ENCODE measurements around the gene TLR9. TPM values are rescaled to one million over a fixed set of nuclear protein-coding genes. Genes with fewer than 3 reads are reported as not detected.
"Not testable (repeated sequence)": the region's sequence is repeated elsewhere in the genome, so short reads cannot be mapped to it uniquely, and the experiment has no call there.

The TLR9 gene
- total RNA-seq, 2 experiments from 2014 or later = 0.23 to 0.50 TPM

DNA sequence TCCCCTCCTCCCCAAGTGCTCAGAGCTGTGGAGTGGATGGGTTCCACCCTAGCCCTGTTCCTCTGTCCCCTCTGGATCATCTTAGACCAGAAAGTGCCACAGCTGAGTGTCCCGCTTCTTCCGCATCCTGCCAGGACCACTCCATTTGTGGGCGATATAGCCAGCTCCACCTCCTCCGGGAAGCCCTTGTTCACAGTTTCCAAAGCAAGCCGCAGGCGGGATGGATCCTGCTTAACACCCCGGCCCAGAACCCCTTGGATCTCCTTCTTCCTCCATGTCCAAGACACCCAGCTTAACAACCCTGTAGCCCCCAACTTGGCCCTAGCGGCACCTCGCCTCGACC lies 28.0 kb downstream of the TLR9 start:
- POLR2A ChIA-PET = interaction anchor here (0.9 kb wide), 1 partner anchor 43 kb away, joined by 4 read pairs; the partner anchor contains the start of gene POC1A
- CTCF ChIA-PET = interaction anchor here (0.8 to 1.6 kb wide), 2 partner anchors 10 to 196 kb away, joined by 3 read pairs; no protein-coding TSS in a partner anchor

DNA sequence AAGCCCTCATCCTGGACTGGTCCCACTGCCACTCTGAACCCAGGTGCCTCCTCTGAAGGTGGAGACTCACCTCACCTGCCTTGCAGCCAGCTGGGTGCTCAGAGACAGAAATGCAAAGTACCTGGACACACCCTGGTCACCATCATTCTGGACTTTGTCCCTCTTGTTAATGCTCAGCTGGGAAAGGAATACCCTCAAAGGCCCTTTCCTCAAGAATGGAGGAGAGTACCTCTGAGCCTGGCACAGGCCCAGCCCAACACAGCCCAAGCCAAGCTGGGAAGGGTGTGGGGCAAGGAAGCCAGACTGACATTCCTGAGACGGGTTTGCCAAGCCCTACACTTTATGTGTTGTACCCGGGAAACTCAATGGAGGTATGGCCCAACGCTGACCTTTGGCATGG lies 28.5 kb downstream of the TLR9 start:
- ChIA-PET POLR2A (interaction anchor here (0.9 kb wide), 1 partner anchor 43 kb away, joined by 4 read pairs; the partner anchor contains the start of gene POC1A), CTCF (interaction anchor here (1.6 kb wide), 1 partner anchor 195 kb away, joined by 3 read pairs; no protein-coding TSS in a partner anchor)

DNA sequence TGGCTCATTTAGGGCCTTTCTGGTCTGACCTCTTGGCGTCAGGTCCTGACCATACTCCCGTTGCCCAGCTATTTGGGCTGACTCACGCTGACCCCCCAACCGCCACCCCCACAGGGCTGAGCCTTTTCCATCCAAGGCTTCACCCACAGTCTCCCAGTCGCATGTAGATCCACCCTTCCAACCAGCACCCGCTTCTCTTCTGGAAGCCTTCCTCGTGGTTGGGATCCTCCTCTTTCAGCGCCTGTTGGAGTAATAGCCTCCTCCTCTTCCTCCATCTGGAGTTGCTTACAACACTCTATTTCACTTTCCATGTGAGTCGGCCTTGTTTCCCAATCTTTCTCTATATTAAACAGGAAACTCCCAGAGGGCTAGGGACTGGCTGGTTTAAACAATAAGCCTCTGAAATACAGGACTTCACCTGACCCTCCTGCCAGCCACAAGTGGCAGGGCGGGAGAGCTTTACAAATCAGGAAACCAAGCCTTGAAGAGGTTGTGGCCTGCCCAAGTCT lies 29.6 kb downstream of the TLR9 start:
- POLR2A ChIA-PET = no interaction called here
- CTCF ChIA-PET = interaction anchor here (1.6 kb wide), 1 partner anchor 194 kb away, joined by 3 read pairs; no protein-coding TSS in a partner anchor

DNA sequence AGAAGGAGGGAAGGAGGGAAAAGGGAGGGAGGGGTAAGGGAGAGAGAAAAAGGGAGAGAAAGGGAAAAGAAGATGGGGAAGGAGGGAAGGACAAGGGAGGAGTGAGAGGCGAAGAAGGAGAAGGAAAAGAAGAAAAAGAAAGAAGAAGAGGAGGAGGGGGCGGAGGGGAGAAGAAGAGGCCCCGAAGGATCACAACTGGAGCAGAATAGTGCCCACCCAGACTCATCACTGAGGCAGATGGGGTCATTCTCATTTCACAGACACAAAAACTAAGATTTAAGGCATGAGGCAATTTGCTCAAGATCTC lies 30.2 kb downstream of the TLR9 start:
- POLR2A ChIA-PET = no interaction called here

DNA sequence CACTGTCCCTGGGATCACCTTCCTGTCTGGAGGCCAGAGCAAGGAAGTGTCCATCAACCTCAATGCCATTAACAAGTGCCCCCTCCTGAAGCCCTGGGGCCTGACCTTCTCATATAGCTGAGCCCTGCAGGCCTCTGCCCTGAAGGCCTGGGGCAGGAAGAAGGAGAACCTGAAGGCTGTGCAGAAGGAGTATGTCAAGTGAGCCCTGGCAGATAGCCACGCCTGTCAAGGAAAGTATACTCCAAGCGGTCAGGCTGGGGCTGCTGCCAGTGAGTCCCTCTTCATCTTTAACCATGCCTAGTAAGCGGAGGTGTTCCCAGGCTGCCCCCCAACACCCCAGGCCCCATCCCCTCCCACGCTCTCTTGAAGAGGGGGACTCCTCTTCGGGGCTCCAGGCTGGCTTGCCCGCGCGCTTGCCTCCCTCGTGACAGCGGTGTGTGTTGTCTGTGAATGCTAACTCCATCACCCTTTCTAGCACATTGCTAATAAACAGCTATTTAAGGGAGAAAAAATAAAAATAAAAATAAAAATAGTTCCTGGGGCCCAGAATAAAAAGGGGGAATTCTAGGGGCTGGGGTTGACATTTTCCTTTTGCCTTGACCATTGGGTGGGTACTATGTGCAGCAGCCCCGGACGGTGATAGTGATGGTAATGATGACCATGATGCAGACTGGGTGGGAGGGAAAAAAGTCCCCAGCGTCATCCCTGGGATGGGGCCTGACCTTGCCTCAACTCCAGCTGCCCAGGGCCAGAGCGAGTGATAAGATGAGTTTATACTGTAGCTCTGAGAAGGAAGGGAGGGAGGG lies 30.8 kb downstream of the TLR9 start:
- ChIA-PET CTCF (no interaction called here), POLR2A (no interaction called here)

More for the DNA sequence above, 30.2 kb downstream of the TLR9 start:
- CTCF ChIA-PET = no interaction called here

DNA sequence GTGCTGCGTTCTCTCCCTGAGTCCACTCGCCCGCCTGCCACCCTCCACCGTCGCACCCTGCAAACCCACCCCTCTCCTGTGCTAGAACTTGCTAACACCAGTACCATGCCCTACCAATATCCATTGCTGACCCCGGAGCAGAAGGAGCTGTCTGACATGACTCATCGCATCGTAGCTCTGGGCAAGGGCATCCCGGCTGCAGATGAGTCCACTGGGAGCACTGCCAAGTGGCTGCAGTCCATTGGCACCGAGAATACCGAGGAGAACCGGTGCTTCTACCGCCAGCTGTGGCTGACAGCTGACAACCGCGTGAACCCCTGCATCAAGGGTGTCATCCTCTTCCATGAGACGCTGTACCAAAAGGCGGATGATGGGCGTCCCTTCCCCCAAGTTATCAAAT lies 32.4 kb downstream of the TLR9 start:
- ChIA-PET CTCF (interaction anchor here (0.6 kb wide), 1 partner anchor 333 kb away, joined by 3 read pairs; no protein-coding TSS in a partner anchor), POLR2A (interaction anchor here (0.6 kb wide), 1 partner anchor 106 kb away, joined by 5 read pairs; no protein-coding TSS in a partner anchor)

DNA sequence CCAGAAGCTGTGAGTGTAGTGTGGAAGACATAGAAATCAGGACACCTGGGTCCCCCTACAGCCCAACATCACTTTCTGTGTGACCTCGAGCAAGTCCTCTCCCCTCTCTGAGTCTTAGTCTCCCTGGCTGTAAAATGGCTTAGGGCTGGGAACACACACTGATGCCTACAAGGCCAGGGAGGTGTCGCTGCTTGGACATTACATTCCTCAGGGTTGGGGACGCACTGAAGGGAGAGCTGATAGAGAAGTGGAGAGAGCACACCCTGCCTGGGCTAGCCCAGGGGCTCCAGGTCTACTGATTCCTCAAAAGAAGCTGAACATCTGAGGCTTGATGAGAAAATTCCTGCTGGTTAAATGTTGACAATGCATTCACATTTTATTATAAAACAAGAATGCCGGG lies 33.8 kb downstream of the TLR9 start:
- POLR2A ChIA-PET = no interaction called here
- CTCF ChIA-PET = no interaction called here

DNA sequence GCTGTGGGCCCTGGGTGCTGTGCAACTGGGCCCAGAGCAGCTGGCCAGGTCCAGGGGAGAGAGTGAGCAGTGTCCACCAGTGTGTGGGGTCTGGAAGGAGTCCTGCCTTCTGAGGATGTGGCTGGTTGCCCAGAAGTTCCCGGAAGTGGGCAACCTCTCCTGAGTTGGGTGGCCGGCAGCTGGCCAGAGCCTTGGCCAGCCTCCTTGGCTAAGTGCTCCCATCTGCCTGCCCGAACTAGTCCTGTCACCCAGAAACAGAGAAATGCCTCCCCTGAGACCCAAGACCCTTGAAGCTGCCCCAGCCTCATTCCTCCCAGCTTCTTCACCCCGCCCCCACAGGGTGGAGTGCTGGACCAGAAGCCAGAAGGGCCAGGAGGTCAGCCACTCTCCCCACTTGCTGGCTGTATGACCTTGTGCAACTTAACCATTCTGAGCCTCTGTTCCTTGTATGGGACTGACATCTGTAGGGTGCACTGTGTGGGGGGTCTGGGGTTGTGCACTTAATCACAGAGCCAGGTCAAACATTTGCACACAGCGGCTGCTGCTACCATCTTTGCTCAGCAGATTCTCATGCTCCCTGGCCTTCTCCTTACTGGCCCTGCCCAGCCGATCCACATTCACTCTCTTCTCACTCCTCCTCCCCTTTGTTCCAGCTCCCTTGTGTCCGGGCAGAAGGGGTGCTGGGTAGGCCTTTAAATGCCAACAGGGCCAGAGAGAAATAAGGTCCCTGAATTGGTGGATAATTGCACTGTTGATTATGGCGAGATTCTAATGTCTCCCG lies 35.0 kb downstream of the TLR9 start:
- ChIA-PET CTCF (no interaction called here), POLR2A (no interaction called here)

DNA sequence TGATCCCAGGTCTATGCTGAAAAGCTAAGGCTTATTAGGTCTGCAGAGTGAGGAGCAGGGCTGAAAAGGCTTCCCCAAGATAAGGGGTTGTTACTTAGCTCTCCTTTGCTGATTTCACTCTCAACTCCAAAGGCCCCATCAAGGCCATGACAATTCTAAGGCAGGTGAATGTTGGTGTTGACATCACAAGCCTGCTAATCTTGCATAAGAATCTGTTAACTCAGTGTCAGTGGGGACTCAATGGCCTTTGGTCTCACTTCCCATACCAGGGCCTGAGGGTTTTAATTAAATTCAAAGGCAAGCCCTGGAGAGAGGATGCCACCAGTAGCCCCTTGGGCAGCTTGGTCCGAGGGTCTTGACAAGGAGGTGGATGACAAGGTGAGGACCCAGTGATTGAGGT lies 36.9 kb downstream of the TLR9 start:
- CTCF ChIA-PET = no interaction called here
- POLR2A ChIA-PET = no interaction called here

DNA sequence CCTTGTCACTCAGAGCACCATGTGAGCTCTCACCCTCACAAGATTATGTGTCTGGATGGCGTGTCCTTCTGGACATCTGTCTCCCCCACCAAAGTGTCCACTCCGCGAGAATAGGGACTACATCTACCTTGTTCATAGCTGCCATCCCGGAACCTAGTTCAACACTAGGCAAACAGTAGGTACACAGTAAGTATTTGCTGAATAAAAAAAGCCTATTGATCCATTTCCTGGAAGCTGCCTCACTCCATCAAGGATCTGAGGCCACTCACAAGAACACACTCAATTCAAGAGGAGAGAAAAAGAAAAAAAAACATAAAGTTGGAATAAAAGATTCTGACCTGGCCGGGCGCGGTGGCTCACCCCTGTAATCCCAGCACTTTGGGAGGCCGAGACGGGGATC lies 38.7 kb downstream of the TLR9 start:
- POLR2A ChIA-PET = no interaction called here
- CTCF ChIA-PET = interaction anchor here (1.5 kb wide), 1 partner anchor 23 kb away, joined by 3 read pairs; no protein-coding TSS in a partner anchor

DNA sequence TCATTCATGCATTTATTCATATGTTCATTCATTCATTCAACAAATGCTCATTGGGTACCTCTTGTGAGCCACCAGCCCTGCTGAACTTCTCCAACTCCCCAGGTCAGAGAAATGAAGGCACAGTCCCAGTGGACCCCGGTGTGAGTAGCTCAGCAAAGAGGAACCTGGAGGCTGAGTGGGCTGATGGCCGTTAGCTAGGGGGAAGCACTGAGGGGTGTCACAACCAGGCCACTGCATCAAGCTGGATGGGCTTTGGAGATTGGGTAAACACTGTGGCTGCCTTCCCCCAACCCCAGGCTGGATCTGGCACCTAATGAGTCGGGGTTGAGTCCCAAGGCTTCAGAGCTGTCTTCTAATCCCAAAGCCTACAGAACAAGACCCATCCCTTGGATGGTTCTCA lies 39.6 kb downstream of the TLR9 start:
- POLR2A ChIA-PET = no interaction called here
- CTCF ChIA-PET = interaction anchor here (0.5 to 1.5 kb wide), 2 partner anchors 23 to 189 kb away, joined by 3 read pairs; no protein-coding TSS in a partner anchor

DNA sequence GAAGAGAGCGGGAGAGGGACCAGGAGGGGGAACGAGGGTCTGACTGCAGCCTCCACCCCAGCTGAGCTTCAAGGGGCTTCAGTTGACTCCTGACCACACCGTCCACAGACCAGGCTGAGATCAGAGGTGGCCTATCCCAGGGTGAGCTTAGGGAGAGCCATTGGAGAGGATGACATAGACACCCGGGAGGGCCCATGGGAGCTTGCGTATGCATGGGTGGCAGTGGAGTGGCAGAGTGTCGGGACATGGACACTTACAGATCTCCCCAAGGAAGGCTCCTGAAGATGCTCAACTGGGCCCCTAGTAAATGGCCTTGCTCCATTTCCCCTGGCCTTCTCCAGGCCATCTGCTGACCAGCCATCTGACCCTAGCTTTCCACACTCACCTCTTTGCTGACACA lies 40.1 kb downstream of the TLR9 start:
- POLR2A ChIA-PET = no interaction called here
- CTCF ChIA-PET = interaction anchor here (1.5 kb wide), 1 partner anchor 22 kb away, joined by 3 read pairs; no protein-coding TSS in a partner anchor

DNA sequence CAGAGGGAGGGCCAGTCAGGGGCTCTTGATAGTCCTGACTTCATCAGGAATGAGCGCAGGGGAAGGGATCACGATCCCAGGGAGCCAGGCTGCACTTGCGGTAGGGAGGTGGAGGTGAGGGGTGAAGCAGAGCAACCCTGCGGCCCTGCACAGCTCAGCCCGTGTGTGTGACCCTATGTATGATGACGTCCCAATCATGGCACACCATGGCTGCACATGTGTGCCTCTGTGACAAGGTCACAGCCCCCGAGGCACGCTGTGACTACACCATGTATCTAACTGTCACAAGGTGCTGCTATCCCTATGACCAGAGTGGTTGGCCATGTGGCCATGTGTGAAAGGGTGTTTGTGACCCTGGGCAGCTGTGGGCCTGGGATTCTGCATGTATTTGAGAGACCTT lies 40.8 kb downstream of the TLR9 start:
- ChIA-PET POLR2A (no interaction called here), CTCF (no interaction called here)

DNA sequence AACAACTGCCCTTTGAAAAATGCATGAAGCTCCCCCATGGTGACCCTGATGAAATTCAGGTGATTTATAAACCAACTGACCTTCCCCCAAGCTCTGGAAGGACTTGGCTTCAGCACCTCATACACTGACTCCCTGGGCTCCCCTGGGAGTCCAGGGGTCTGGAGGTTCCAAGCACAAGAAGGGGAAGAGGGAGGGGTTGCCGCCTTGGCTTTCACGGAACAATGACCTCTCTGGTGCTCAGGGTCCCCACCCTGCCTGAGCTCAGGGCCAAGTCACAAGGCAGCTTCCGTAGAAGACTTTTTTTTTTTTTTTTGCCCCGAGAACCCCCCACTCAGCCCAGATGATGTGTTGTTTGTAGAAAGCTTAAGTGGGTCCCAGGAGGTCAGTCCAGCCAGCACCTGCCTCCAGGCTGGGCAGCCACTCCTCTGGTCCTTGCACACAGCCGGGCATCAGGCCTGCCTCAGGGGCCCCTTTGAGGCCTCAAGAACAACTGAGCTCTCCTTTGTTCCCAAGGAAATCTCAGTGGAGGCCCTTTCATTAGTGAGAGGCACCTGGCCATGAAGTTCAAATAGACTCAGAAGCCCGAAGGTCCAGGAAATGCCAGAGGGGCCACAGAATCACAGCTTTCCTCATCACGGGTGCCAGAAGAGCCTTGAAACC lies 41.5 kb downstream of the TLR9 start:
- CTCF ChIA-PET = no interaction called here
- POLR2A ChIA-PET = no interaction called here

DNA sequence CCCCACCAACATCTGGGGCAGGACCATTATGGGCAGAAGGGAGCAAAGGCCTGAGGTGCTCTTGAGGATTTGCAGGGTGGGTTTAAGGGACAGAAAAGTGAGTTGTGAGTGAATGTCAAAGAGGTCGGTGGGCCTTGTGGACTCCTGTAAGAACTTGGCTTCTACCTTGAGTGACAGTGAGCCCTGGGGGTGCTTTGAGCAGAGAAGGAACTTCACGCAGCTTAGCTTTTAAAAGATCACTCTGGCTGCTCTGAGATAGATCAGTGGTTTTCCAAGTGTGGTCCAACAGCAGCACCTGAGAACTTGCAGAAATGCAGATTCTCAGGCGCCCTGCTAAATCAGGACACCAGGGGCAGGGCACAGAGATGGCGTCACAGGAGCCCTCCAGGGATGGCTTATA lies 42.8 kb downstream of the TLR9 start:
- CTCF ChIA-PET = interaction anchor here (1.8 kb wide), 1 partner anchor 181 kb away, joined by 4 read pairs; no protein-coding TSS in a partner anchor
- POLR2A ChIA-PET = no interaction called here

DNA sequence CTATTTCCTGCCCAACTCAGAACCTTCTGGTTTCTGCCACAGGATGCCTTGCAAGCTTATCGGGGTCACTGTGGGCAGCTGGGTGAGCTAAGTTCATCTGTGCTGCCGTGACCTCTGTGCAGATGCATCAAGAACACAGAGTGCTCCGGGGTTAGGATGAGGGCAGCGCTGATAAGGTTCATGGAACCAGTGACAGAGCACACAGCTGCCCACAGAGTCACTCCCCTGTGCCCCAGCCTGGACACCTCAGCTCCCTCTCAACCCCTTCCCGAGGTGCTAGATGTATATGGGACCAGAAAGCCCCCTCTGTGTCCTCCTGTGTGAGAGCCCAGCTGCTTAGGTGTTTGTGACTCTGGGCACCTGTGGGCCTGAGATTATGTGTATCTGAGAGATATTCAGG lies 43.2 kb downstream of the TLR9 start:
- ChIA-PET POLR2A (no interaction called here), CTCF (interaction anchor here (1.8 kb wide), 1 partner anchor 180 kb away, joined by 4 read pairs; no protein-coding TSS in a partner anchor)

DNA sequence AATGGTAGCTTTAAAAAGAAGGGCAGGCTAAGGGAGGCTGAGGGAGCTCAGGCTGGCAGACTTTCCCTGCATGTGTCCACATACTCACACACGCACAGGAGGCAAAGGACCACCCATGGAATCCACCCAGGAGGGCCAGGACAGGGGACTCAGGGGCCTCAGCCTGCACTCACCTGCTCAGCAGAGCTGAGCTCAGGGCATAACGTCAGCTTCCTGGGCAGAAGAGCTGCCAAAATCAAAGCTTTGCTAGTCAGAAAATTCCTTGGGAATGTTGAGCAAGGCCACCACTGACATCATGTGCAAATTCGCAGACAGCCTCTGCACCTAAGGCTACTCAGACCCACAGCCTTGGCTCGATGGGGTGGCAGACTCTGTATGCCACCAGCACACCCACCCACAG lies 43.9 kb downstream of the TLR9 start:
- ChIA-PET CTCF (interaction anchor here (1.8 kb wide), 1 partner anchor 180 kb away, joined by 4 read pairs; no protein-coding TSS in a partner anchor), POLR2A (no interaction called here)

DNA sequence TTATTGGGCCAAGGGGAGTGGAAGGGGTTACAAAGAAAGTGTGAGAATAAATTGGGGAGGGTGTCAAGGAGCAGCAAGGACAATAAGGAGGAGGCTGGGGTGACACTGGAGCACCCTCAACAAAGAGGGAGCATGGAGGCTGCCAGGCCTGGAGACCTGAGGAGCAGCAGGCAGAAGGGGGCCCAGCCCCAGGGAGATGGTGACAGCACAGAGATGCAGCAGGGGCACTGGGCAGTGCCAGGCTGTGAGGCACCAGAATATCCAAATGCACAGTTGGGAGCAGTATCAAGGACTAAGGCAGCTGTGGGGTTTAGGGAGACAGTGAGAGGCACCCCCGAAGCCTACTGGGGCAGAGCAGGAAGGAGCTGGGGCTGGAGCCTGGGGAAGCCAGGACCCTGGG lies 46.9 kb downstream of the TLR9 start:
- CTCF ChIA-PET = no interaction called here
- POLR2A ChIA-PET = no interaction called here

DNA sequence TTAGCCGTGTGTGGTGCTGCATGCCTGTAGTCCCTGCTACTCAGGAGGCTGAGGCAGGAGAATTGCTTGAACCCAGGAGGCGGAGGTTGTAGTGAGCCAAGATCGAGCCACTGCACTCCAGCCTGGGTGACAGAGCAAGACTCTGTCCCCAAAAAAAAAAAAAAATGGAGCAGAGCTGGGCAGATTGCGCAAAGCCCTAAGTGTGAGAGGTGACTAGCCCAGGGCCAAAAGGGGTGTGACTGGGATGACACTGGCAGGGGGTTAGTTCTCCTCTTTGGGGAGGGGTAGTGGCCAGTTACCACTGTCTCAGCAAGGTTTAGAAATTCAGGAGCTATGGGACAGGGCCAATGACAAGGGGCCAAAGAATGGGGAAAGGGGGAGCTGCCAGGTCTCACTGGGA lies 47.3 kb downstream of the TLR9 start:
- CTCF ChIA-PET, POLR2A ChIA-PET: not testable (repeated sequence)

DNA sequence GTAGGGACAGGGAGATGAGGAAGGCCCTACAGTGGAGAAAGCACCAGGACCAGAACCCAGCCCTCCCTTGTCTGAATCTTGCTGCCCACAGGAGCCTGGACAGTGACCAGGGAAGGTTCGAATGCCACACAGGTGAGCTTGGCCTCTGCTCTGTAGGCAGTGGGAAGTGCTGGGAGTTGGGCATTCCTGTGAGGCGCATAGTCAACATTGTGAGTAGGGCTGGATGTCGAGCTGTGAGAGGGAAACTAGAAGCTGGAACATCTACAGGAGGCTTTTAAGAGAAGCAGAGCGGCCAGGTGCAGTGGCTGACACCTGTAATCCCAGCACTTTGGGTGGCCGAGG lies 47.8 kb downstream of the TLR9 start:
- POLR2A ChIA-PET = no interaction called here
- CTCF ChIA-PET = no interaction called here

Measured in activated CD8-positive, alpha-beta memory T cell treated with anti-CD3 and anti-CD28 coated beads for 36 hours (primary cell).